HEK293T (cell line): ENCODE measurements around the gene STK38.

Source experiments
- CTCF ChIA-PET: fragments of 350-600 bp; formaldehyde crosslinking; extraction: SDS; loops from one replicate; lab custom pipeline; 2021; ENCODE audit warnings: antibody characterized with exemption, inconsistent platforms; lab: Yijun Ruan, JAX
- POLR2A ChIA-PET: fragments of 350-600 bp; formaldehyde crosslinking; extraction: SDS; loops from one replicate; lab custom pipeline; 2020; ENCODE audit warnings: antibody characterized with exemption, inconsistent platforms; lab: Yijun Ruan, JAX
- DNase-seq: peaks from one replicate; pipeline ENCODE4 v3.0.0; 2012; ENCODE audit warnings: mixed read lengths; ENCODE audit errors: extremely low spot score
- ARNT ChIP-seq: fragments of 450-650 bp; IDR thresholded peaks from 2 replicates; pipeline ENCODE4 v1.6.1; 2017; ENCODE audit warnings: mild to moderate bottlenecking
- BHLHE40 ChIP-seq: fragments of 450-650 bp; IDR thresholded peaks from 2 replicates; pipeline ENCODE4 v1.6.1; 2016; ENCODE audit warnings: mild to moderate bottlenecking, moderate library complexity, borderline replicate concordance
- CTBP1 ChIP-seq: fragments of 450-650 bp; IDR thresholded peaks from 2 replicates; pipeline ENCODE4 v1.6.1; 2016; ENCODE audit warnings: borderline replicate concordance
- ELF4 ChIP-seq: fragments of 450-650 bp; IDR thresholded peaks from 2 replicates; pipeline ENCODE4 v1.6.1; 2017; ENCODE audit warnings: antibody characterized with exemption
- FOXA1 ChIP-seq: fragments of 450-650 bp; IDR thresholded peaks from 2 replicates; pipeline ENCODE4 v1.6.1; 2016; ENCODE audit warnings: mild to moderate bottlenecking
- FOXK2 ChIP-seq: fragments of 450-650 bp; IDR thresholded peaks from 2 replicates; pipeline ENCODE4 v1.6.1; 2016; ENCODE audit warnings: mild to moderate bottlenecking
- FOXM1 ChIP-seq: fragments of 450-650 bp; IDR thresholded peaks from 2 replicates; pipeline ENCODE4 v1.6.1; 2017; ENCODE audit warnings: mild to moderate bottlenecking, borderline replicate concordance
- HDGF ChIP-seq: fragments of 450-650 bp; IDR thresholded peaks from 2 replicates; pipeline ENCODE4 v1.6.1; 2017; ENCODE audit warnings: antibody characterized with exemption, borderline replicate concordance
- L3MBTL2 ChIP-seq: fragments of 450-650 bp; conservative IDR thresholded peaks from 2 replicates; pipeline ENCODE4 v1.6.1; 2016; ENCODE audit warnings: mild to moderate bottlenecking
- LEF1 ChIP-seq: fragments of 450-650 bp; IDR thresholded peaks from 2 replicates; pipeline ENCODE4 v1.6.1; 2017; ENCODE audit warnings: mild to moderate bottlenecking, borderline replicate concordance
- NFRKB ChIP-seq: fragments of 450-650 bp; IDR thresholded peaks from 2 replicates; pipeline ENCODE4 v1.6.1; 2016; ENCODE audit warnings: mild to moderate bottlenecking, moderate library complexity
- SP1 ChIP-seq: fragments of 450-650 bp; IDR thresholded peaks from 2 replicates; pipeline ENCODE4 v1.6.1; 2017
- SUZ12 ChIP-seq: fragments of 450-650 bp; IDR thresholded peaks from 2 replicates; pipeline ENCODE4 v1.6.1; 2016; ENCODE audit warnings: mild to moderate bottlenecking
- TARDBP ChIP-seq: fragments of 450-650 bp; IDR thresholded peaks from 2 replicates; pipeline ENCODE4 v1.6.1; 2016
- ZNF384 ChIP-seq: fragments of 450-650 bp; IDR thresholded peaks from 2 replicates; pipeline ENCODE4 v1.6.1; 2016
- TF ChIP-seq, protein P1 (sequence below): fragments of 450-650 bp; IDR thresholded peaks from 2 replicates; pipeline ENCODE4 v1.6.1; 2016

The STK38 gene

DNA sequence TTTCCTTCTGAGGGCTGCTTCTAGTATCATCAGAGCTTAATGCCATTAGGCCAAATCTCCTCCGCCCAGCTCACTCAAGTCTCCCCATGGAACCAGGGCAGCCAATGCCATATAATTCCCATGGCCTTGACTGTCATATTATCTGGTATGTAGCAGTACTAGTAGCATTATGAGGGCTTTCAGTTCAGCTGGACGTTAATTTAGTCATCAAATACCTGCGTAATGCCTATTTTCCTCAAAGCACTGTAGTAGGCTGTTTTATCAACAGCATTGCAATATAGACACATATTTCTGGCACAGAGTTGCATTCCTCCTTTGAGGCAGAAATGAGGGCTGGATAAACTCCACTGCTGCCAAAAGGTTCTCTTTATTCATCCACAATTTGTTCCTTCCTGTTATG is 102.8 kb downstream of the STK38 start:
- TF ChIP-seq ARNT (no peak), ZNF384 (no peak), HDGF (no peak), LEF1 (no peak), FOXK2 (no peak), FOXM1 (no peak), BHLHE40 (no peak), ELF4 (no peak), FOXA1 (no peak), NFRKB (no peak), TARDBP (no peak), CTBP1 (no peak), SUZ12 (no peak), L3MBTL2 (no peak), SP1 (no peak)
- TF ChIP-seq, protein P1, sequence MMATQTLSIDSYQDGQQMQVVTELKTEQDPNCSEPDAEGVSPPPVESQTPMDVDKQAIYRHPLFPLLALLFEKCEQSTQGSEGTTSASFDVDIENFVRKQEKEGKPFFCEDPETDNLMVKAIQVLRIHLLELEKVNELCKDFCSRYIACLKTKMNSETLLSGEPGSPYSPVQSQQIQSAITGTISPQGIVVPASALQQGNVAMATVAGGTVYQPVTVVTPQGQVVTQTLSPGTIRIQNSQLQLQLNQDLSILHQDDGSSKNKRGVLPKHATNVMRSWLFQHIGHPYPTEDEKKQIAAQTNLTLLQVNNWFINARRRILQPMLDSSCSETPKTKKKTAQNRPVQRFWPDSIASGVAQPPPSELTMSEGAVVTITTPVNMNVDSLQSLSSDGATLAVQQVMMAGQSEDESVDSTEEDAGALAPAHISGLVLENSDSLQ: no peak
- no peak for DNase-seq
- ChIA-PET POLR2A (interaction anchor here (1.0 to 1.6 kb wide), 4 partner anchors 9 to 21 kb away, joined by 3 to 7 read pairs (median 4); no protein-coding TSS in a partner anchor), CTCF (interaction anchor here (0.7 to 1.4 kb wide), 4 partner anchors 21 to 950 kb away, joined by 3 to 4 read pairs (median 3); no protein-coding TSS in a partner anchor)
